HAP-1 (cell line): ENCODE results near the gene FZR1.

Experiments used
- DNase-seq, 2 experiments: peaks; one replicate each; pipeline ENCODE4 v3.0.0-alpha.2; 2016 to 2020; ENCODE audit warnings: low spot score in 2 of 2
- H3K27me3 ChIP-seq: fragments of 250-450 bp; sonication (Bioruptor Pico); 2 replicates; pipeline ENCODE4 v1.5.1; 2020; ENCODE audit warnings: low read depth, mild to moderate bottlenecking, moderate library complexity
- H3K36me3 ChIP-seq: fragments of 250-450 bp; sonication (Bioruptor Pico); replicated peaks from 2 replicates; pipeline ENCODE4 v1.5.1; 2020; ENCODE audit warnings: mild to moderate bottlenecking
- H3K4me1 ChIP-seq: fragments of 250-450 bp; sonication (Bioruptor Pico); 2 replicates; pipeline ENCODE4 v1.5.1; 2020; ENCODE audit warnings: mild to moderate bottlenecking
- H3K4me3 ChIP-seq: fragments of 250-450 bp; sonication (Bioruptor Pico); 2 replicates; pipeline ENCODE4 v1.5.1; 2020; ENCODE audit warnings: mild to moderate bottlenecking, moderate library complexity
- H3K9me3 ChIP-seq: fragments of 250-450 bp; sonication (Bioruptor Pico); 2 replicates; pipeline ENCODE4 v1.5.1; 2020; ENCODE audit warnings: mild to moderate bottlenecking, moderate library complexity
- in situ Hi-C: fragments of 300-500 bp; cut with MboI; formaldehyde crosslinking; loops from 3 replicates; pipeline ENCODE4 v1.14.3; 2020; ENCODE audit warnings: low sequenced_read_pairs, inconsistent platforms, mixed read lengths

FZR1 gene

DNA sequence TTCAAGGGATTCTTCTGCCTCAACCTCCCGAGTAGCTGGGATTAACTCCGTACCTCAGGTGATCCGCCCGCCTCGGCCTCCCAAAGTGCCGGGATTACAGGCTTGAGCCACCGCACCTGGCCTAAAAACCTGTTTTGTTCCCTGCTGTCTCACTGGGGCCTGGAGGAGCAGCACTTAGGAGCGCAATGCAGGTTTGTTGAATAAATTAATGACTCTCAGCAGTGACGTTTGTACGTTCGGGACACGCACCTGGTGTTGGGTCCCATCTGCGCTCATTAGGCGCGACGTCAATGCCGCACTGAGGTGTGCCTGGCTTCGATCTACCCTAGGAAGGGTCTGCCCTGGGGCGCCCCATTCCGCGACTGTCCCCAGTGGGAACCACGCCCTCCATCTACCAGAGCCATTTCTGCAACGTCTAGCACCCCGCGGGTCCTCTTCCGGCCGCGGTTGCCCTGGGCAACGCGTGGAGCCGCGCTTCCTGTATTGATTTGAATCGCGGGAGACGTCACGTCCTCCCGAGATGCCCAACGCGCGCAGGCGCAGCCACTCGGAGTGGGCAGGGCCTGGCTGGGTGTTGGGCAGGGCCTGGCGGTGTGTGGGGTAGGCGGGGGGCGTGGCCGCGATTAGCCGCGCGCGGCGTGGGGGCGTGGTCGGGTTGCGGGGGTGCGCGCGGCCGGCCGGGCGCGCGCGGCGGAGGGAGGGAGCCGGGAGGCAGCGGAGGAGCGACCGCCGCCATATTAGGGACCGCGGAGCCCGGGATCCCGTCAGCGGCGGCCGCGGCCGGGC, at the start of gene FZR1:
FZR1 (plus strand) TSS at position 714 of the 786 bp plus-strand sequence. CDS start 16,679 bp downstream, outside the sequence.
- H3K4me1 ChIP-seq, result peaks cover 2% of the 10 kb centered on the region; the same call in 1 of the 2 replicates
- H3K36me3 ChIP-seq, result peaks cover 25% of the 10 kb centered on the region
- peak within 1 kb of the TSS; percentile 81 for H3K4me3 ChIP-seq
- H3K9me3 ChIP-seq, result no peaks in the 10 kb centered on the region; the same call in 1 of the 2 replicates
- DNase-seq, result peak; percentile 91 to 99
- no peaks in the 10 kb centered on the region for H3K27me3 ChIP-seq
- in situ Hi-C loops, result no loop called here

DNA sequence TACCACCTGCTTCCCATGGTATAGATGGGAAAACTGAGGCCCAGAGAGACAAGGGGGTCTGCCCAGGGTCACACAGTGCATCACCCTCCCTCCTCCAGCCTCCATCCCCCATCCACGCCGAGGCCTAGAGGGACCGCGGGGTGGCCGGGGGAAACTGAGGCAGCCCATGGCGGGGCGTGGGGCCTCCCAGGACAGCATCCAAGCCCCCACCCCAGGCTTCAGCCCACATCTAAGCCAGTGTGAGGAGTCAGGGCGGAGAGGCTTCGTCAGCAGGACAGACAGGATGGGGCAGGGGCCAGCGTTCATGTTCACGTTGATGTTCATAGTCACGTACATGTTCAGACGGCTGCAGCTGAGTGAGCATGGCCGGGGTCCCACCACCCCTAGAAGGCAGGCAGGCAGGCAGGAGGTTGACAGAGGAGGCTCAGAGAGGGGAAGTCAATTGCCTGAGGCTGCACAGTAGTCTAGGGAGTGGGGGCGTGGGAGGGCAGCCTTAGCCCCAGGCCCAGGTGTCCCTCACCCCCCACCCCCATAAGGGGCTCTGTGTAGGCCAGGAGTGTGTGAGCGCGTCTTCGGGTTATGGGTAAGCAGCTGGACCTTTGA, 49.1 kb upstream of the FZR1 start:
- H3K36me3 ChIP-seq, result peaks cover 37% of the 10 kb centered on the region
- no peak for DNase-seq
- in situ Hi-C loops, result no loop called here
- no peaks in the 10 kb centered on the region for H3K27me3 ChIP-seq
- H3K4me1 ChIP-seq, result no peaks in the 10 kb centered on the region
- no peak overlapping the region for H3K4me3 ChIP-seq
- no peaks in the 10 kb centered on the region for H3K9me3 ChIP-seq

DNA sequence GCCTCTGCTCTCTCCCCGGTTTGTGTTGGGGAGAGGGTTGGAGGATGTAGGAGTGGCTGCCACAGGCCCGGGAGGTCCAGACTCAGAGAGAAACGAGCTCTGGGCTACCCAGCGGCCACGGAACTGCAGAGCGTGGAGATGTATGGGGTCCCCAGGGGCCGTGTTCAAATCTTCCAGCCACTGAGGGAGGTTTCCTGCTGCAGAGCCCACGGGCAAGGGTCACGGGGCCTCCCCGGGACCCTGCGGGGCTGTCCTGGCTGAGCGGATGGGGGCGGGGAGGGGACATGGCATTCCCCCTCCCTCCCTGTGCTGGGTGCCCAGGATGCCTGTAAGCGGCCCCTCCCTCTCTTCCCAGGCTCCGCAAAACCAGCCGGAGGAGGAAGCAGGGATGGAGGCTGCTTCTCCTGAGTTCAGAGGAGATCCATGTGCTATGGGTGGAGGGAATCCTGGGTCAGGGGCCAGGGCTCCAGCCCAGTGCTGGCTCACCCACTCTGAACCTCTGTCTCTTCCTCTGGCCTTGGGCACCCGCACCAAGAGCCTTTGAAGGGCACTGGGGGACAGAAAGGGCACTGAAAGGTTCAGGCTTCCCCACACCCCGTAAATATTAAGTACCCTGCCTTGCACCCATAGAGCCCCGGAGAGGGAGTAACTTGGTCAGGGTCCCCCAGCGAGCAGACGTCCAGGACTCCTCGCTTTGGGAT, 48.4 kb upstream of the FZR1 start:
- H3K4me1 ChIP-seq, result no peaks in the 10 kb centered on the region
- in situ Hi-C loops, result no loop called here
- peaks cover 34% of the 10 kb centered on the region for H3K36me3 ChIP-seq
- H3K27me3 ChIP-seq, result no peaks in the 10 kb centered on the region
- no peak overlapping the region for H3K4me3 ChIP-seq
- no peak for DNase-seq
- no peaks in the 10 kb centered on the region for H3K9me3 ChIP-seq

DNA sequence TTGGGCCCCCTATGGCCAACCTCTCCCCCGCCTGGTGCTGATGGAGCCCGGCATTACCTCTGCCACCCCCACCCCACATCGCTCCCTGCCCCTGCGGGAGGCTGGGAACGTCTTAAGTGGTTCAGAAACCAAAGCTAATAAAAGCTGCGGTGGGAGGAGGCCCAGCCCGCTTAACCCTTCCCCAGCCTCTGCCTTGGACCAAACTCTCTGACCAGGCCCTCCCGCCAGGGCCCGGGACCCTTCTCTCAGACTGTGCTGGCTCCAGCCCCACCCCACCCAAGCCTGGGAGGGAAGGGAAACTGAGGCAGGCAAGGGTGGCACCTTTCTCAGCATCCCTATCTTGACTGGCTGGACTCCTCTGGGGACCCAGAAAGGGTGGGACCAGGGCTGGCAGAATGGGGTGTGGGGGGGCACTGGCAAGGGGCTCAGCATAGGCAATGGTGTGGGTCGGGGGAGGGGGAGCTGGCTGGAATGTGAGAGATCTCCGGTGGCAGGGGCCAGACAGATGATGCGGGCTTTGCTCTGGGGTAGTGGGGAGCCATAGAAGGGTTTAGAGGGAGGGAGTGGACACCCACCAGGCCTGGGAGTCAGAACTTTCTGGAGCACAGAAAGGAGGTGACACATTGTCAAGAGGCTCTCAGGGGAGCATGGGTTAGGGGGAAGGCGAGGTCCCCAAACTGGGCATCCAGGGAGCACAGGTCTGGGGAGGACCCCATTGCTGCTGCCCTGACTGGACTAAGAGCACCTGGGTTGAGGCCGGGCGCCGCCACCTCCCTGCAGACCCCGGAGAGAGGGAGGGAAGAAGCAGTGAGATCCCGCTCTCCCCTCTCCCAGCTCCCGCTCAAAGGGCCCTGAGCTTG, 47.7 kb upstream of the FZR1 start:
- Histone ChIP-seq H3K4me3 (no peak overlapping the region), H3K27me3 (no peaks in the 10 kb centered on the region), H3K9me3 (no peaks in the 10 kb centered on the region), H3K4me1 (no peaks in the 10 kb centered on the region), H3K36me3 (peaks cover 31% of the 10 kb centered on the region)
- no peak for DNase-seq
- in situ Hi-C loops, result no loop called here

DNA sequence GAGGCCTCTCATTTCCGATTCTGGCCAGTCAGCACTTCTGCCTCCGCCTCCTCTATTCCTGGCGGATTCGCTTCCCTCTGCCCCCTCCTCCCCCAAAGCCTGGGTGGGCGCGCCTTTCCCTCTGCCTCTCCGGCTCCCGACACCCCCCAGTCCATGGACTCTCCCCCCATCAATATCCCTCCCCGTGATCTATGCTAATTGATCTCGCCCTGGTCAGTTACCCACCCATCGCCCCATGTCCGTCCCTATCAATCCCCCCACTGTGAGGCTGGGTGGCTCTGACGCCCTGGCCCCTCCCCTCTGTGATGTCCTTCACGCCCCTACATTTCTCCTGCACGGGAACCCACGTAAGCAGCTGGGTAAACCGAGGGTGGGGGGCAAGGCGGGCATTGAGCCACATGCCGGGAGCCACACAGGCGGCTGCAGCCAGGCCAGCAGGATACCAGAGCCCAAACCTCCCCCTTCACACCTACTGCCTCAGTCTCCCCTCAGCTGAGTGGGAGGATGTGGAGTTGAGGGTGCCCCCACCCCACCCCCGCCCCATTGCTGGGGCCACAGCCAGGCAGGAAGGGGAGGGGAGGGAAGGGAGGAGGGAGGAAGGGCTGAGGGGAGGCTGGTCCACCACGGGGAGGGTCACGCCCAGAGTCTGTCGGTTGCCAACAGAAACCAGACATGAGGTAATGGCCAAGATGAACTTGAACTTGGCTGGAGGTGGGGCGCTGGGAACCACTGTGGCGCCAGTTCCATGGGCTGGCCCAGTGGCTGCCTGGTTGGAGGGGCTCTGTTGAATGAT, 46.8 kb upstream of the FZR1 start:
- in situ Hi-C loops, result no loop called here
- H3K4me1 ChIP-seq, result no peaks in the 10 kb centered on the region
- H3K9me3 ChIP-seq, result no peaks in the 10 kb centered on the region
- no peaks in the 10 kb centered on the region for H3K27me3 ChIP-seq
- H3K36me3 ChIP-seq, result peaks cover 23% of the 10 kb centered on the region
- no peak for DNase-seq
- no peak overlapping the region for H3K4me3 ChIP-seq

DNA sequence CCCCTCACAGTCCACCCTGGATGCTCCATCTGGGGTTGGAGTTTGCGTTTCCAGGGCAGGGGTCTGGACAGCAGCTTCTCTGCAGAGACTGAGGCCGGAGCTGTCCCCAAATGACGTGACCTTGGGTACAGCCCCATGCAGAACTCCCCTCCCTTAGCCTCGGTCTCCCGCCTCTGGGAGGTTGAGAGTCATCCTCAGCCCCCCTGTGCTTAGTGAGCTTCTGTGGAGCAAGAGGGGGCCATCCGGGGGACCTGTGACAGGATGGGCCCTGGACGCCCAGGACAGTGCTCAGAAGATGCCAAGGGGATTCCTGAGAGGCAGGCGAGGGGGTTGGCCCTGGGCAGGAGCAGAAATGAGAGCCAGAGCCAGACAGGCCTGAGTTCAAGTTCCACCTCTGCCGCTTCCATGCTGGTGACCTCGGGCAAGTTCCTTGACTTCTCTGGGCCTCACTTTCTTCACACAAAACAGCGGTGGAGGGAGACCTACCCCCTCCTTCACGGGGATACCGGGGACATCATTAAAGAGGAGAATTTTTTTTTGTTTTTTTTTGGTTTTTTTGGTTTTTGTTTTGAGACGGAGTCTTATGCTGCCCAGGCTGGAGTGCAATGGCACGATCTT, 46.0 kb upstream of the FZR1 start:
- peaks cover 16% of the 10 kb centered on the region for H3K36me3 ChIP-seq
- H3K4me3 ChIP-seq, result no peak overlapping the region
- no peaks in the 10 kb centered on the region for H3K9me3 ChIP-seq
- no peaks in the 10 kb centered on the region for H3K4me1 ChIP-seq
- in situ Hi-C loops, result no loop called here
- no peak for DNase-seq
- H3K27me3 ChIP-seq, result no peaks in the 10 kb centered on the region

DNA sequence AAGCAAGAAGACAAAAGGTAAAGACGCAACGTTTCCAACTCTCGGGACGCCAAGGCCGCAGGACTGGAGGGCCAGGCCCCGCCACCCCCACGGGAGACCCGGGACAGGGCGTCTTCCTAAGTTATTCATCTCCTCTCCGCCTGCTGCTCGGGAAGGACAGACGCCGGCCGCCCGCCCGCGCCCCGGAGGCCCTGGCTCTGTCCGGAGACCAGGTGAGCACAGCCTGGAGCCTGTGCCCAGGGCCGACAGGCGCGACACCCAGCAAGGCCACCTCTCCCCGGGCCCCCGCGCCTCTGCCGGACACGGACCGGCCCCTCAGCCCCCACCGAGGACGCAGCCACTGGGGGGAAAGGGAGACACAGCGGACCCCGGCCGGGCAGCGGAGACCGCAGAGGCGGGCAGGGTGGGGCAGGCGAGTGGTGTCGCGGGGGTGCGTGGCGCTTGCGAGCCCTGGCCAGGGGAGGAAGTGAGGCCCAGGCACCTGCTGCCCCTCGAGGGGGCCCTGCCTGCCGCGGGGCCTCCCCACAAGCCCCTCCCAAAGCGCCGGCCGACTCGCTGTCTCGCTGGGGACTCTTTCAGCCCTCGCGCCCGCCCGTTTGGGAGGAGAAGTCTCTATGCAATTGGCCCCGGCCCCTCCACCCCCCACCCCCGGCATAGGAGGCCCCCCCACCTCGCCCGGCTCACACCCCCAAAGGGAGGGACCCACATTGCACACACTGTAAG, 43.0 kb upstream of the FZR1 start:
- DNase-seq, result no peak
- H3K9me3 ChIP-seq, result 0 out of 2 replicates have a peak, but pooled peaks cover 2% of the 10 kb centered on the region
- in situ Hi-C loops, result no loop called here

DNA sequence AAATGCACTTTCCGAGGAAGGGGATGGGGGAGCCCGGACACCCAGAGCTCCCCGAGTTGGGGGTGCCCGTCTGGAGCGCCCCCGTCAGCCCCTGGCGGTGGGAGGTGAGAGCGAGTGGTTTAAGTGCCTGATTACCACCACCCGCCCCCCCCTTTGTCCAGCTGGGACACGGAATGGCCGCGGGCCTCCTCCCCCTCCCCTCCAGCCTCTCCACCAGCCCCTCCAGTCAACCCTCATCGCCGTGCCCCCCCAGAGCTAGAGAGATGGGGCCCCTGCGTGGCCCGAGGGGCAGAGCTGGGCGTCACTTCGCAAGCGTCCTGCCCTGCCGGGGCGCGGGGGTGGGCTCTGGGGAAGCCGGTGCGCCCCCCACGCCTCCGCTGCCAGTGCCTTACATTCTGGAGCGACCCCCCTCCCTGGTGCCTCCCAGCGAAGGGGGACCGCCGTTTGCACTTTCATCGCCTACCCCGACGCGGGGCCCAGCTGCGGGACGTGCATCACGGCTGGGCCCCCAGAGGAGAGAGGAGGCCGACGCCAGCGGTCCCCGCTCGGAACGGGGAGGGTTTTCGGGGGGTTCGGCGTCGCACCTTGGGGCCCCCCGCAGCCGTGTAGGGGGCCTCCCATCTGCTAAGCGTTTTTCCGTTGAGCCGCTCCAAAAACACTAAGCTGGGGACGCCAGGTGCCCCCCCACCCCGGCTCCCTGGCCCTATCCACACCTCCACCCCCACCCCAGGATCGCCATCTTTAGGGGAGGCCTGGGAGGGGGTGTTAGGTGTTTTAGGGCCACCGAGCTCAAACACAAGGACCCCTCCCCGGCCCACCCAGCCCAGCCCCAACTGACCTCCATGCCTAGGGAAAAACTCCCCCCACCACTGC, 42.2 kb upstream of the FZR1 start:
- DNase-seq, result no peak
- Histone ChIP-seq H3K4me3 (no peak overlapping the region), H3K9me3 (0 out of 2 replicates have a peak, but pooled peaks cover 2% of the 10 kb centered on the region), H3K4me1 (no peaks in the 10 kb centered on the region), H3K27me3 (no peaks in the 10 kb centered on the region), H3K36me3 (peaks cover 9% of the 10 kb centered on the region; the same call in 1 of the 2 replicates)
- in situ Hi-C loops, result no loop called here

More for the DNA sequence above, 43.0 kb upstream of the FZR1 start:
- Histone ChIP-seq H3K36me3 (peaks cover 9% of the 10 kb centered on the region; the same call in 1 of the 2 replicates), H3K4me3 (no peak overlapping the region), H3K4me1 (no peaks in the 10 kb centered on the region), H3K27me3 (no peaks in the 10 kb centered on the region)

DNA sequence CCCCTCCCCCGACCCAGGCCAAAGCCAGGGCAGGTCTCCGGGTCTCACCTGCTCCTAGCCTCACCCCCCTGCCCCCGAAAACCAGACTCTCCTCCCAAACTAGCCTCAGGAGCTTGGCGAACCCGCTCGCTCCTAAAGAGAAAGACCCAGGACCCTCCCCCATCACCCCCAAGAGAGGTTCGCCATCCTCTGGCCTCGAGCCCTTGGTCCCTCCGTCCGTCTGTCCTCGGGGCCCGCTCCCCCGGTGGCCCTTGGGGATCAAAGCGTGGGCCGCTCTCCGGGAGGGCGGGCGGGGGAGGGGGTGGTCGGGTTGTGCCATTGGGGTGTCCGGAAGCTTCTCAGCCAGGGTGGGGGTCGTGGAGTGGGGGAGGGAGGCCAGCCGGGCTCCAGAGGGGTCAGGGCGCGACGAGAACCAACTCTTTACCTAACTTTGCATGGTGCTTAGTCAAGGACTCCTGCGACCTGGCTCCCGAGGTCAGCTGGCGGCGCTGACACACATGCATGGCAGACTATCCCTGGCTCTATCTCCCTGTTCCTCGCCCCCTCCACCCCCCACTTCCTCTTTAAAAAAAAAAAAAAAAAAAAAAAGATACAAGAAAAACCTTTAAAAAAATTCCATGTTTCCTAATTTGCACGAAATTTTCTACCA, 41.4 kb upstream of the FZR1 start:
- 0 out of 2 replicates have a peak, but pooled peaks cover 2% of the 10 kb centered on the region for H3K9me3 ChIP-seq
- in situ Hi-C loops, result no loop called here
- H3K4me1 ChIP-seq, result no peaks in the 10 kb centered on the region
- H3K36me3 ChIP-seq, result peaks cover 9% of the 10 kb centered on the region; the same call in 1 of the 2 replicates
- H3K4me3 ChIP-seq, result no peak overlapping the region
- no peaks in the 10 kb centered on the region for H3K27me3 ChIP-seq
- DNase-seq, result no peak

DNA sequence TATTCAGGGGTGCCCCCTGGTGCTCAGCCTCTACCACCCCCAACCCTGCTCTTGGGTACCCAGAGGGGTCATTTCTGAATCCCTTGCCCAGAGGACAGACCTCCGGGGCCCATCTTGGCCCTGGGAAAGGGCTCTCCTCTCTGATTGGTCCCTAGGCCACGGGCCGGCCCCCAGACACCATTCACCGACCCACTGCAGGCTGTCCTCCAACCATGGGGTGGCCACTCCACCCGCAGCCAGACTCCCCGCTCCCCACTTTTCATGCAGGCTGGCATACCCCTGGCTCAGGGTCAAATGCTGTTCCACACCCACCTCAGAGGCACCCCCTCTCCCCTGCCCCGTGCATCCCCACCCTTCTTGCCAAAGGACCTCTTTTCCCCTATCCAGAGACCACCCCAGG, 40.6 kb upstream of the FZR1 start:
- no peaks in the 10 kb centered on the region for H3K27me3 ChIP-seq
- no peak overlapping the region for H3K4me3 ChIP-seq
- no peaks in the 10 kb centered on the region for H3K4me1 ChIP-seq
- no peak for DNase-seq
- peaks cover 9% of the 10 kb centered on the region; the same call in 1 of the 2 replicates for H3K36me3 ChIP-seq
- 0 out of 2 replicates have a peak, but pooled peaks cover 2% of the 10 kb centered on the region for H3K9me3 ChIP-seq
- in situ Hi-C loops, result no loop called here

DNA sequence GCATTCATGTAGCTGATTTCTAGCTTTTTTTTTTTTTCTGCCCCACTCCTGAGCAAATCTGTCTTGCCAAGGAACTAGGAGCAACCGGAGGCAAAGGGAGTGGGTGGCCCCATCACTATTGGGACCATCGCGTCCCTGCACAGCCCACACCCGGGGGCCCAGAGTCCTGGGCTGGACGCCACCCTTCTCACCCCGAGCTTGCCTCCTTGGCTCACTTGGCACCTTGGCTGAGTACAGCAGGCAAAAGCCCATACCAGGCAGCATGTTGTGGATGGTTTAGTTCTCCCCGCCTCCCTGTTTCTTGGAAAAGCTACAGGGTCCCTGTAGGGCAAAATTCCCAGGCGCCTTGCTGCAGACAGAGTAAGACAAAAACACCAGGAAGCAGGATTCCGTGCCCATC, 39.5 kb upstream of the FZR1 start:
- 0 out of 2 replicates have a peak, but pooled peaks cover 2% of the 10 kb centered on the region for H3K9me3 ChIP-seq
- in situ Hi-C loops, result no loop called here
- peaks cover 9% of the 10 kb centered on the region; the same call in 1 of the 2 replicates for H3K36me3 ChIP-seq
- no peak overlapping the region for H3K4me3 ChIP-seq
- H3K4me1 ChIP-seq, result no peaks in the 10 kb centered on the region
- DNase-seq, result no peak
- no peaks in the 10 kb centered on the region for H3K27me3 ChIP-seq
